ENCODE measurements around the gene MOGAT3.

Gene MOGAT3

DNA sequence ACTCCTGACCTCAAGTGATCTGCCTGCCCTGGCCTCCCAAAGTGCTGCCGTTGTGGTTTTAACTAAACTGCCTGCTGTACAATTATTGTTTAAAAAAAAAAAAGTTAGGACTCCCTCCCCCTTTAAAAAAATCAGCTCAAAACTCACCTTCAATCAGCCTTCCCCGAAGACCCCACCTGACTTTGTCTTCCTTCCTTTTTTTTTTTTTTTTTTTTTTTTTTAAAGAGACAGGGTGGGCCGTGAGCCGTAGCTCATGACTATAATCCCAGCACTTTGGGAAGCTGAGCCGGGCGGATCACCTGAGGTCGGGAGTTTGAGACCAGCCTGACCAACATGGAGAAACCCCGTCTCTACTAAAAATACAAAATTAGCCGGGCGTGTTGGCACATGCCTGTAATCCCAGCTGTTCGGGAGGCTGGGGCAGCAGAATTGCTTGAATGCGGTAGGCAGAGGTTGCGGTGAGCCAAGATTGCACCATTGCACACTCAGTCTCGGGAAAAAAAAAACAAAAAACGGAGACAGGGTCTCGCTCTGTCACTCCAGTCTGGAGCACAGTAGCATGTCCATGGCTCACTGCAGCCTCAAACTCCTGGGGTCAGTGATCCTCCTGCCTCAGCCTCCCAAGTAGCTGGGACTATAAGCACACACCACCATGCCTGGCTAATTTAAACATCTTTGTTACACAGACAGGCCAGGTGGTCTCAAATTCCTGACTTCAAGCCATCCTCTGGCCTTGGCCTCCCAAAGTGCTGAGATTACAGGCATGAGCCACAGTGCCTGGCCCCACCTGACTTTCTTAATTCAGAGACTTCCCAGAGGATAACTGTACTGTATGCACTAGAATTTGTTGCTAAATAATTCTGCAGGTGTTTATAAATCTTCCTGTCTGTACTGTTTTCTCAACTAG lies 40.9 kb upstream of the MOGAT3 start:
- TF ChIP-seq, protein P1, sequence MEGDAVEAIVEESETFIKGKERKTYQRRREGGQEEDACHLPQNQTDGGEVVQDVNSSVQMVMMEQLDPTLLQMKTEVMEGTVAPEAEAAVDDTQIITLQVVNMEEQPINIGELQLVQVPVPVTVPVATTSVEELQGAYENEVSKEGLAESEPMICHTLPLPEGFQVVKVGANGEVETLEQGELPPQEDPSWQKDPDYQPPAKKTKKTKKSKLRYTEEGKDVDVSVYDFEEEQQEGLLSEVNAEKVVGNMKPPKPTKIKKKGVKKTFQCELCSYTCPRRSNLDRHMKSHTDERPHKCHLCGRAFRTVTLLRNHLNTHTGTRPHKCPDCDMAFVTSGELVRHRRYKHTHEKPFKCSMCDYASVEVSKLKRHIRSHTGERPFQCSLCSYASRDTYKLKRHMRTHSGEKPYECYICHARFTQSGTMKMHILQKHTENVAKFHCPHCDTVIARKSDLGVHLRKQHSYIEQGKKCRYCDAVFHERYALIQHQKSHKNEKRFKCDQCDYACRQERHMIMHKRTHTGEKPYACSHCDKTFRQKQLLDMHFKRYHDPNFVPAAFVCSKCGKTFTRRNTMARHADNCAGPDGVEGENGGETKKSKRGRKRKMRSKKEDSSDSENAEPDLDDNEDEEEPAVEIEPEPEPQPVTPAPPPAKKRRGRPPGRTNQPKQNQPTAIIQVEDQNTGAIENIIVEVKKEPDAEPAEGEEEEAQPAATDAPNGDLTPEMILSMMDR (IDR thresholded peaks at IDR 0.05): no peak
- no peak for TF ChIP-seq ZFX (IDR thresholded peaks at IDR 0.05; ENCODE audit: borderline replicate concordance)
- H3K27ac ChIP-seq: no peak overlapping the region

- no peak overlapping the region for H3K27ac ChIP-seq
Observed at GRCh38 chr7:101241015-101241363, 40.2 kb upstream of the MOGAT3 start.

DNA sequence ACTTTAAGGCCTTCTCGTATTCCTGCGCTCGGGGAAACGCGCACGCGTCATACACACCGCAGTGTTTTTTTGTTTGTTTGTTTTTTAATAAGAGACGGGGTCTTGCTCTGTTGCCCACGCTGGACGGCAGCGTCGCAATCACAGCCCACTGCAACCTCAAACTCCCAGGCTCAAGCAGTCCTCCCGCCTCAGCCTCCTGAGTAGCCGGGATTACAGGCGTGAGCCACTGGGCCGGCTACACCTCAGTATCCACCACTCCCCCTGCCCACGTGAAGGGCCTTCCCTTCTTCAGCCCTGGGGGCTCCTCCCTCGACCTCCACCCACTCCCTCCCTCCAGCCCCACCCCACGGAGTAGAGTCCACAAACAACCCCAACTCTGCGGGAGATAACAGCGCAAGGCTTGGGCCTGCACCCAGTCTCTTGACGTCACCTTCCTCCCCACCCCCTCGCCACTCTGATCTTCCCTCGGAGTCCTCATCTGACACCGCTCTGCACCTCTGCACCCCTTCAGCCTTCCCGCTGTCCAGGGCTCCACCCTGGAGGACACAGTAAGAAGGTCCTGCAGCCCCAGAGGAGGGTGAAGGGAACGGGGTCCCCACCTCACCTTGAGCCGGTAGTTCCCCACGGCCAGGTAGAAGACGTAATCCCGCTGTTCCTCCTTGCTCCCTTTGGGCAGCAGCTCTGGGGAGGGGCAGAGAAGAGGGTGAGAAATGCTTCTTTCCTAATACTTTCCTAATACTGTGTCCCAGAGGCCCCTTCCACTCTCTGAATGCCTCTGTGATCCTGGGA lies 39.6 kb upstream of the MOGAT3 start:
- no peak overlapping the region for H3K27ac ChIP-seq
- TF ChIP-seq ZFX (IDR thresholded peaks at IDR 0.05; ENCODE audit: borderline replicate concordance): no peak

More at GRCh38 chr7:101241015-101241363, 40.2 kb upstream of the MOGAT3 start:
- no peak for TF ChIP-seq ZFX (IDR thresholded peaks at IDR 0.05; ENCODE audit: borderline replicate concordance)
- TF ChIP-seq, protein P1 (IDR thresholded peaks at IDR 0.05): no peak

DNA sequence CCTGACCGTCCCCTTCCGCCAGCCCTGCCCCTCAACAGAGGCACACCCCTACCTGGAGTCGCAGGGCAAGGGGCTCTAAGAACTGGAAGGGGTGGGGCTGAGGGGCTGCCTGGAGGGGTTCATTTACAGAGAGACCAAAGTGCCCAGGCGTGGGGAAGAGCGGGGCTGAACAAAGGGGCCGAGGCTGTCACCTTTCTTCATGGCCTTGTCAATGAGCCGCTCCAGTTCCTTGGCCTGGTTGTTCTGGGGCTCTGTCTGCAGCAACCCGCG lies 39.0 kb upstream of the MOGAT3 start:
- TF ChIP-seq, protein P1 (IDR thresholded peaks at IDR 0.05): no peak
- TF ChIP-seq ZFX (IDR thresholded peaks at IDR 0.05; ENCODE audit: borderline replicate concordance): no peak
- H3K27ac ChIP-seq: no peak overlapping the region

GRCh38 chr7:101239191-101239950 lies 38.5 kb upstream of the MOGAT3 start:
- no peak overlapping the region for H3K27ac ChIP-seq
- TF ChIP-seq, protein P1 (IDR thresholded peaks at IDR 0.05): no peak
- no peak for TF ChIP-seq ZFX (IDR thresholded peaks at IDR 0.05; ENCODE audit: borderline replicate concordance)

DNA sequence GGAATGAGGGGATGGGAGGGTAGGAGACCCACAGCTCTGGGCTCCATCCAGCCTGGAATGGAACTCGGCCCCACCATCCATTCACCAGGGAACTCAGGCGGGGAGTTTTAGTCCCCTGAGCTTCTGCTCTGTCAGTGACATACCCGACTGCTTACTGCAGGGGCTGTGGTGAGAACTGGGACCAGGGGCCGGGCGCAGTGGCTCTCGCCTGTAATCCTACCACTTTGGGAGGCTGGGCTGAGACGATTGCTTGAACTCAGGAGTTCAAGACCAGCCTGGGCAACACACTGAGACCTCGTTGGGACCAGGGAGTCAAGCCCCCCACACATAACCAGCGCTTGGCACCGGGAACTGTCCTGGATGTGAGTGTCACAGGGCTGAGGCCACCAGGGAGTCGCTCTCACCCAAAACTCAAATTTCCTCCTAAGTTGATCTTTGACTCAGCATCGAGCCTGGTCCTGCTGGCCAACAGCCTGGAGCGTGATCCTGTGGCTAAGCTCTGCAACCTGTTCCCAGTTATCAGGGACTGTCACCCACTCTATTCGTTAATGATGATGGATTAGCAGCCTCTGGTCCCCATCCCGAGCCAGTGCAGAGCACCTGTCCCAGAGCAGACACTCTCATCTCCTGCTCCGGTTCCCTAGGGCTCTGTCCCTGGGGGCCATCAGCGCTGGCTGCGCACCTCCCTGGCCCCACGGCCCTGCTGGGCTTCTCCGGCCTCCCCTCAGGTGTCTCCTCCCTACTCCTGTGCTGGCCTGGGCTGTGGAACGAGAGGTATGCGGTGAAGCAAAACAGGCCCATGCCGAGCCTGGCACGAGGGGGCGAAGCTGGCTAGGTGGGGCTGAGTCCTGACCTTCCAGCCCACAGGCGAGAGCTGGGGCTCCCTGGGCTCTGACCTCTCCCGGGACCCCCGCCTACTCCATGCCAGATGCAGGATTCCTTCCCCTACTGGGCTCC lies 37.7 kb upstream of the MOGAT3 start:
- TF ChIP-seq, protein P1 (IDR thresholded peaks at IDR 0.05): no peak
- no peak for TF ChIP-seq ZFX (IDR thresholded peaks at IDR 0.05; ENCODE audit: borderline replicate concordance)
- H3K27ac ChIP-seq: no peak overlapping the region
